Measurements from ENCODE around the gene TOPBP1.
"Not testable (repeated sequence)": the region's sequence is repeated elsewhere in the genome, so short reads cannot be mapped to it uniquely, and the experiment has no call there.

Gene TOPBP1

GRCh38 chr3:133673746-133674145 is 12.0 kb upstream of the TOPBP1 start:
- Histone ChIP-seq H3K4me3 (no peak overlapping the region), H3K27ac (no peak overlapping the region)
- no peak for DNase-seq (ENCODE audit: low spot score)
- TF ChIP-seq CTCF (IDR thresholded peaks at IDR 0.05), result no peak

GRCh38 chr3:133672461-133672860 is 10.7 kb upstream of the TOPBP1 start:
- no peak overlapping the region for H3K27ac ChIP-seq
- no peak overlapping the region for H3K4me3 ChIP-seq
- DNase-seq (ENCODE audit: low spot score), result no peak
- no peak for TF ChIP-seq CTCF (IDR thresholded peaks at IDR 0.05)

- Histone ChIP-seq H3K4me3 (no peak overlapping the region), H3K27ac (no peak overlapping the region)
- no peak for DNase-seq (ENCODE audit: low spot score)
- no peak for TF ChIP-seq CTCF (IDR thresholded peaks at IDR 0.05)
Measured at GRCh38 chr3:133670525-133670995, 8.8 kb upstream of the TOPBP1 start.

- no peak for TF ChIP-seq CTCF (IDR thresholded peaks at IDR 0.05)
- no peak overlapping the region for H3K4me3 ChIP-seq
- no peak overlapping the region for H3K27ac ChIP-seq
- DNase-seq (ENCODE audit: low spot score), result no peak
Measured at GRCh38 chr3:133669949-133670524, 8.3 kb upstream of the TOPBP1 start.

- DNase-seq (ENCODE audit: low spot score), result no peak
- TF ChIP-seq CTCF (IDR thresholded peaks at IDR 0.05), result no peak
Measured at GRCh38 chr3:133667118-133667517, 5.4 kb upstream of the TOPBP1 start.

GRCh38 chr3:133665188-133665587 is 3.4 kb upstream of the TOPBP1 start:
- DNase-seq (ENCODE audit: low spot score); H3K27ac ChIP-seq; H3K4me3 ChIP-seq: not testable (repeated sequence)

More at GRCh38 chr3:133667118-133667517, 5.4 kb upstream of the TOPBP1 start:
- Histone ChIP-seq H3K4me3 (no peak overlapping the region), H3K27ac (no peak overlapping the region)

GRCh38 chr3:133663569-133664313 is 2.0 kb upstream of the TOPBP1 start:
- DNase-seq (ENCODE audit: low spot score), result no peak
- no peak for TF ChIP-seq CTCF (IDR thresholded peaks at IDR 0.05)
- Histone ChIP-seq H3K4me3 (no peak overlapping the region), H3K27ac (no peak overlapping the region)

All from coronary artery (tissue), 2 donors.